SU-DHL-6 (cell line): ENCODE results near the gene SRBD1.

ENCODE experiments used
- H2AFZ ChIP-seq: fragments of 200-600 bp; sonication (generic); 2 replicates; pipeline ENCODE4 v1.6.1; 2014; ENCODE audit warnings: low read depth, mild to moderate bottlenecking, moderate library complexity, mixed read lengths, antibody characterized with exemption, low read length; ENCODE audit not compliant: severe bottlenecking
- H3F3A ChIP-seq: fragments of 200-600 bp; shearing (Covaris generic); 2 replicates; pipeline ENCODE4 v1.6.0; 2016; ENCODE audit warnings: antibody characterized with exemption, mild to moderate bottlenecking; ENCODE audit not compliant: insufficient read depth
- H3K27ac ChIP-seq: fragments of 200-600 bp; sonication (generic); 2 replicates; pipeline ENCODE4 v1.5.1; 2016; ENCODE audit warnings: low read depth, mild to moderate bottlenecking, low read length, moderate library complexity, mixed read lengths
- H3K27me3 ChIP-seq: fragments of 200-600 bp; sonication (generic), shearing (Covaris generic); 2 replicates; pipeline ENCODE4 v1.6.0; 2014; ENCODE audit warnings: mild to moderate bottlenecking, low read length
- H3K36me3 ChIP-seq: fragments of 200-600 bp; sonication (generic); 2 replicates; pipeline ENCODE4 v1.6.1; 2014; ENCODE audit warnings: mild to moderate bottlenecking, low read length, mixed read lengths
- H3K4me2 ChIP-seq: fragments of 300-600, 200-600 bp; shearing (Covaris generic), sonication (generic); 2 replicates; pipeline ENCODE4 v1.6.0; 2014; ENCODE audit warnings: low read length, low read depth, mild to moderate bottlenecking; ENCODE audit not compliant: poor library complexity, severe bottlenecking
- H3K4me3 ChIP-seq: fragments of 200-600 bp; sonication (generic); 2 replicates; pipeline ENCODE4 v1.5.1; 2014; ENCODE audit warnings: antibody characterized with exemption, low read length, mild to moderate bottlenecking, mixed read lengths; ENCODE audit not compliant: insufficient read depth, poor library complexity, severe bottlenecking
- H3K79me2 ChIP-seq: fragments of 200-600 bp; sonication (generic); 2 replicates; pipeline ENCODE4 v1.6.1; 2014; ENCODE audit warnings: mild to moderate bottlenecking, low read length, moderate library complexity; ENCODE audit not compliant: insufficient read depth
- H3K9ac ChIP-seq: fragments of 200-600 bp; sonication (generic); 2 replicates; pipeline ENCODE4 v1.7.0; 2014; ENCODE audit warnings: mild to moderate bottlenecking, low read length
- H3K9me2 ChIP-seq: fragments of 200-600 bp; sonication (generic); replicated peaks from 2 replicates; pipeline ENCODE4 v1.6.1; 2014; ENCODE audit warnings: low read length; ENCODE audit not compliant: insufficient read depth
- H3K9me3 ChIP-seq: fragments of 200-600 bp; sonication (generic); 2 replicates; pipeline ENCODE4 v1.6.1; 2014; ENCODE audit warnings: low read length, mixed read lengths; ENCODE audit not compliant: insufficient read depth
- H4K20me1 ChIP-seq: fragments of 200-600 bp; sonication (generic); 2 replicates; pipeline ENCODE4 v1.6.1; 2014; ENCODE audit warnings: low read depth, mild to moderate bottlenecking, antibody characterized with exemption, low read length, moderate library complexity, mixed read lengths
- EZH2phosphoT487 ChIP-seq: fragments of 200-600 bp; sonication (generic), shearing (Covaris generic); conservative IDR thresholded peaks from 2 replicates; pipeline ENCODE4 v1.6.1; 2018; ENCODE audit warnings: mild to moderate bottlenecking, antibody characterized with exemption, low read length, moderate library complexity, mixed read lengths
- TF ChIP-seq, protein P1 (sequence below): fragments of 200-600 bp; sonication (generic); IDR thresholded peaks from one replicate; pipeline ENCODE4 v1.5.1; 2017; ENCODE audit warnings: antibody characterized with exemption, mild to moderate bottlenecking, low read length, moderate library complexity; ENCODE audit not compliant: insufficient read depth, poor library complexity, severe bottlenecking

The SRBD1 gene

DNA sequence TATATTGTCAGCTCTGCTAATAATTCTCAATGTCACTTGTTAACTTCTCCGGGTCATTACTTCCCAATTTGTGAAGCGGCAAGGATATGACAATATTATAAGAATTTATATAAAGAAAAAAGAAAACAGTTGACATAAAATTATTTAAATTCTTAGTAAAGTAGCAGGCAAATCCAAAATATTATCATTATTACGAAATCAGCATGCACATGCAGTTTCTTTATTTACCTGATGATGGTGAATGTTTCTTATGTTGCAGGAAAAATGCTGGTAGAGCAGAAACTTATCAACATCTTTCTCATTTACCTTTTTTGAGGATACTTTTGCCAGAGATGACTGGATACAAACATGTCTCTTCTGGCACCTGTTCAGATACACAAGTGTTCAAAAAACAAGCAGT, 38.1 kb downstream of the SRBD1 start:
- Histone ChIP-seq H2AFZ (no peak overlapping the region), H3K4me3 (no peak overlapping the region), H3K36me3 (peaks cover 17% of the 10 kb centered on the region), H3K9me2 (no peaks in the 10 kb centered on the region), H3K4me2 (no peak overlapping the region), H3K27me3 (no peaks in the 10 kb centered on the region), H3K27ac (no peak overlapping the region), H3K79me2 (no peaks in the 10 kb centered on the region), H3K9ac (no peak overlapping the region), H3F3A (0 out of 2 replicates have a peak, but pooled peaks cover 3% of the 10 kb centered on the region), H3K9me3 (no peaks in the 10 kb centered on the region), H4K20me1 (no peaks in the 10 kb centered on the region)
- TF ChIP-seq, protein P1, sequence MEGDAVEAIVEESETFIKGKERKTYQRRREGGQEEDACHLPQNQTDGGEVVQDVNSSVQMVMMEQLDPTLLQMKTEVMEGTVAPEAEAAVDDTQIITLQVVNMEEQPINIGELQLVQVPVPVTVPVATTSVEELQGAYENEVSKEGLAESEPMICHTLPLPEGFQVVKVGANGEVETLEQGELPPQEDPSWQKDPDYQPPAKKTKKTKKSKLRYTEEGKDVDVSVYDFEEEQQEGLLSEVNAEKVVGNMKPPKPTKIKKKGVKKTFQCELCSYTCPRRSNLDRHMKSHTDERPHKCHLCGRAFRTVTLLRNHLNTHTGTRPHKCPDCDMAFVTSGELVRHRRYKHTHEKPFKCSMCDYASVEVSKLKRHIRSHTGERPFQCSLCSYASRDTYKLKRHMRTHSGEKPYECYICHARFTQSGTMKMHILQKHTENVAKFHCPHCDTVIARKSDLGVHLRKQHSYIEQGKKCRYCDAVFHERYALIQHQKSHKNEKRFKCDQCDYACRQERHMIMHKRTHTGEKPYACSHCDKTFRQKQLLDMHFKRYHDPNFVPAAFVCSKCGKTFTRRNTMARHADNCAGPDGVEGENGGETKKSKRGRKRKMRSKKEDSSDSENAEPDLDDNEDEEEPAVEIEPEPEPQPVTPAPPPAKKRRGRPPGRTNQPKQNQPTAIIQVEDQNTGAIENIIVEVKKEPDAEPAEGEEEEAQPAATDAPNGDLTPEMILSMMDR = no peak
- TF ChIP-seq EZH2phosphoT487 = no peak

DNA sequence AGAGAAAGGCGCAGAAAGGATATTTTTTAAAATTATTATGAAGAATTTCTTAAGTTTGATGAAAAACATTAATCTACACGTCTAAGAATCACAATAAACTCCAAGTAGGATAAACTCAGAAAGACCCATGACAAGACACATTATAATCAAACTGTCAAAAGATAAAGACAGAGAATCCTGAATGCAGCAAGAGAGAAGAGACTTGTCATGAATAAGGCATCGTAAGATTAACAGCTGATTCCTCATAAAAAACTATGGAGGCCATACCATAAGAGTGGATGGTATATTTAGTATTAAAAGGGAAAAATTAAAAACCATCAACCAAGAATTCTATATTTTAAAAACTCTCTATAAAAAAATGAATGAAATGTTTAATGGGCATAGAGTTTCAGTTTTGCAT, 39.1 kb downstream of the SRBD1 start:
- H3K79me2 ChIP-seq = no peaks in the 10 kb centered on the region
- H4K20me1 ChIP-seq = no peaks in the 10 kb centered on the region
- no peak overlapping the region for H3K9ac ChIP-seq
- TF ChIP-seq, protein P1 = no peak
- TF ChIP-seq EZH2phosphoT487 = no peak
- H3K4me3 ChIP-seq = no peak overlapping the region
- peaks cover 17% of the 10 kb centered on the region for H3K36me3 ChIP-seq
- no peaks in the 10 kb centered on the region for H3K9me2 ChIP-seq
- H3K9me3 ChIP-seq = no peaks in the 10 kb centered on the region
- H3K27ac ChIP-seq = no peak overlapping the region
- H3F3A ChIP-seq = 0 out of 2 replicates have a peak, but pooled peaks cover 3% of the 10 kb centered on the region
- no peaks in the 10 kb centered on the region for H3K27me3 ChIP-seq
- H2AFZ ChIP-seq = no peak overlapping the region
- no peak overlapping the region for H3K4me2 ChIP-seq

DNA sequence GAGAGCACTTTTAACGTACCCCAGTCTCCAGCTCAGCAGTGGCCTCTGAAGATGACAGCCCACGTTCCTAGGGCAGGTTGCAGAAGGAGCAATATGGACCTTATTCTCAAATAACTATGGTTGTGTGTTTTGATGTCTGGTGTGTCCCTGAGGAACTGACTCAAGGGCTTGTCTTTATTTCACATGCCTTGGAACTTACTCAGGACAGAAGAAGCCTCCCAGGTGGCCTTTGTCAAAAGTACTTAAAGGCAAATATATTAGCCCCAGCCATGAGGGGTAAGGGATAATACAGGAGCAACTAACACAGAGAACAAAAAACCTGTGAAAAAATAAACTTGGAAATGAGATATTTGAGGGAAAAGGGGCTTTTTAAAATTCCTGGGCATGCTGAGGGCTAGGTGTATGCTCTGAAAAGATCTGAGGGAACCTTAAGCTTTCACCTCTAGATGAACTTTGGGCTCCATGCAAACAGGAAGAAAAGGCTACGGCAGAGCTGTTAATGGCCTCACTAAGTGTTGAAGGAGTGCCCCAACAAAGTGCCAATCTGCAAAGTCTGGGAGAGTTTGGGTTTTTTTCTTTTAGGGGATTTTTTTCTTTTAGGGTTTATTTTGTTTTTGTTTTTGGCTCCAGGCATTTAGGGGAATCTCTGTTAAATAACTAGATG, 40.3 kb downstream of the SRBD1 start:
- Histone ChIP-seq H3K9me3 (no peaks in the 10 kb centered on the region), H3K4me2 (no peak overlapping the region), H3K27me3 (no peaks in the 10 kb centered on the region), H4K20me1 (no peaks in the 10 kb centered on the region), H2AFZ (no peak overlapping the region), H3K9ac (no peak overlapping the region), H3K9me2 (no peaks in the 10 kb centered on the region), H3K36me3 (peaks cover 17% of the 10 kb centered on the region), H3F3A (0 out of 2 replicates have a peak, but pooled peaks cover 3% of the 10 kb centered on the region), H3K79me2 (no peaks in the 10 kb centered on the region), H3K4me3 (no peak overlapping the region), H3K27ac (no peak overlapping the region)
- TF ChIP-seq, protein P1 = no peak
- no peak for TF ChIP-seq EZH2phosphoT487
